GM18499 (cell line): Measurements from ENCODE around the gene CENATAC.
"Not testable (repeated sequence)": the region's sequence is repeated elsewhere in the genome, so short reads cannot be mapped to it uniquely, and the experiment has no call there.

Experiments
- ATAC-seq: cut with Tn5 transposase; IDR thresholded peaks from one replicate; pipeline ENCODE4 v1.9.1; 2021; ENCODE audit warnings: moderate number of reproducible peaks; ENCODE audit not compliant: insufficient read depth, unreplicated experiment

The CENATAC gene

DNA sequence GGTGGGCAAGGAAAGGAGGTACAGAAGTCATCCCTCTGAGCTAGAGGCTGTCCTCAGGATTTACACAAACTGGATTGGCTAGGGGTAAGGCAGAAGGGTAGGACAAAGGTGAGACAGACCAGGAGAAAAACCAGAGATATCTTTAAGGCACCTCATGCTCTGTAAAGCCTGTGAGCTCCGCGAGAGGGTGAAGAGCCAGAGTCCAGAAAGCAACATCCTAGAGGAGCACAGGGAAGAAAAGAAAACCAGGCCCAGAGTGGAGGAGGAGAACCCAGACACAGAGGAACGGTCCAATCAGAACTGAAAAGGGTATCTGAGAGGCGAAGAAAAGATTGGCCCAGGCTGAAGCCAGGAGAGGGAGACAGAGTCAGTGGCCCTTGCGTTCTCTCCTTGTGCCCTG is 27.6 kb downstream of the CENATAC start:
- no peak for ATAC-seq

DNA sequence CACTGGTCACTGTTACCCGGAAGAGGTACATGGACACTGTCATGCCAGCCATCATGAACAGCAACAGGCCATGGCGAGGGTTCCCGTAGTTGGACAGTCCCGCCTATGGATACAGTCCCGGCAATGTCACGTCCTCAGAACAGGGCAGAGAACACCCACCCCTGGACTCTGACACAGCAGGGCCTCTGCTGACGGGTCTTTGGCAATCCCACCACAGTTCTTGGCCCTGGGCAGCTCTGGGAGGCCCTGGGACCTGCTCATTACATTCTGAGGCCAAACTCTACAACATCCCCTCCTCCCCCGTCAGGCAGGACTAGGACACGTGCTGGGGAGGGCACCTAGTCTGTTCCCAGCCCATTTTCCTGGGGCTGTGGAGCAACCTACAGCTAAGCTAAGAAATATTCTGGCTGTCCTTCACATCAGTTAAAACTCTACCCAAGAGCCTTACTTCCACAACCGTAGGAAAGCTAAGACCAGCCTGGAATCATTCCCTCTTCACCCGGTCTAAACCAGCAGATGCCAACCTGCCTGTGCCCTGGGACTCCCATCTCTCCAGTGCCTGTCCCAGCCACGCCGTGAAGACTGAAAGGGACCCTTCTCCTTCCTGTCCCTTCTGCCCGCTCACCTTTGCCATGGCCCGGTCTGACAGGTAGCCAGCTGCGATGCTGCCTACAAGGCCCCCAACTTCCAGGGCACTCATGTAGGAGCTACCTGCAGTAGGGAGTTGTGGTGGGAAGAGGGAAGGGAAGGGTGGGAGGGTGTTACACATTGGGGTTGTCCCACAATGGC is 28.2 kb downstream of the CENATAC start:
- ATAC-seq: no peak

DNA sequence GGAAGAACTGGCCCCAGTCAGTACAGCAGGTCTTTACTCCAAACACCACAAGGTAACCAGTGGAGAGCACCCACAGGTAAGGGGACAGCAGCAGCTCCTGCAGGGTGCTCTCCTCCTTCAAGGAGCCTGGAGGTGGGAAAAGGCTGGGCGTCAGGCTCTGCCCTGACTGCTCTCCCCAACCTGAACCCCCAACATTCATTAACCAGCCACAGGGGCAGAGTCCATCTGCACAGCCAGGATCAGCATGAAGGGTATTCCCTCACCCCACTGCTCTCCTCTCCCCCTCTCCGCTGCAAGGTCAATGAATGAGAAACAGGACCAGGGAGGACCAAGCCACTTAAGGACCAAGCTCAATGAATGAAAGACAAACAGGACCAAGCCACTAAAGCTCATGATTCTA is 29.0 kb downstream of the CENATAC start:
- ATAC-seq: no peak

DNA sequence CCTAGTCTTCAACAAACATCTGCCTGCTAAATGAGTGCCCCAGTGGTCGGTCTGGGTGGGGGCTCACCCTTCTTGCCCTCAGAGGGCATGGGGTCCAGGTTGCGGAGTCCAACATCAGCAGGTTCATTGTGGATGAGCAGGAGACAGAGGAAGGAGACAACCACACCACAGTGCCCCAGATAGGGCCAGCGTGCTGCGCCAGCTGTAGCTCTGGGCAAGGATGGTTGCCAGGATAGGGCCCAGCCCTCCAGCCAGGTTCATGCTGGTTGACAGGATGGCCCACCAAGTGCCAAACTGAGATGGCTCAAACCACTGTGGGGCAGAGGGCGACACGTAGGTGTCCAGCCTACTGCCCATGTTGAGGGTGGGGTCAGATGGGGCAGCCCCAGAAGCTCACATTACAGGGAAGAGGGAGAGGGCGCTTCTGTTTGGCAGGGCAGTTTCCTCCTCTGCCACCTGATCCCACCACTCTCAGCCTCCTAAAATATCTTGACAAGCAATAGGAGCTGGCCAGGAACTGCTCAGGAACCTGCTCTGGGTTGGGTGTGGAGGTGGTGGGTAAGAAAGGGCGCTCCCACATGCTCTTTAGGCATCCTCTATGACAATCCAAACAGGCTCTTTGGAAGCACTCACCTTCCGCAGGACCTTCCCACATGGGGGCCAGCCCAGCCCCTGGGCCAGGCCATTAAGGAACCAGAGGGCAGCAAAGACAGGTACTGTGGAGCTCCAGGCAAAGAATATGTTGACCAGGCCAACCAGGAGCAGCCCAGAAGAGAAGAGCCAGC is 29.8 kb downstream of the CENATAC start:
- no peak for ATAC-seq

DNA sequence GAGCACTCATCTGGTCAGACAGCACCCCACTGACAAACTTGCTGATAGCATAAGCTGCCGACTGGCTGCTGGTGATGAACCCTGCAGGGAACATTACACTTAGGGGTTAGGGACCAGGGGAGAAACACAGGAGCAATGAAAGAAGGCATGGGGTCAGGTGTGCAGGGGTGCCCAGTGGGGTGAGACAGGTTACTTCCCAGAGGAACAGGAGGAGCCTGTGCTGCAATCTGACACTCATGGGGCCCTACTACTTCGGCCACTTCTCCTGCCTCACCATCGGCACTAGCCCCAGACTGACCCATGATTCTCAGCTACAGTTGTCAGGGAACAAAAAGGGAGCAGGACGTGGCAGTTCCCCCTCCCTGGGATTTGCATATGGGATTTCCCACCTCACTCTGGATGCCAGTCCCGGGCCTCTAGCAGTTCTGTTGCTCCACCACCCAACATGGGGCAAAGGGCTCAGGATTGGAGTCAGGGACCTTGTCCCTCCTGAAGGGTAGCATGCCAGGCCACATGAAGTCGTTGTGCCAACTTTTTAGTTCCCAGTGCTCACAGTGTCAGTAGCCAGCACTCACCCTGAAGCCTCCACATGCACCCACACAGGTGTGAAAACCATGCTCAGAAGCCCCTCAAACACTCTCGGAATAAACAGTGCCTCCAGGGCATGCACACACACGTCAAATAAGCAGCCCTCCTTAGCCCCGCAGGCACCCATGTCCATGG is 30.6 kb downstream of the CENATAC start:
- no peak for ATAC-seq

DNA sequence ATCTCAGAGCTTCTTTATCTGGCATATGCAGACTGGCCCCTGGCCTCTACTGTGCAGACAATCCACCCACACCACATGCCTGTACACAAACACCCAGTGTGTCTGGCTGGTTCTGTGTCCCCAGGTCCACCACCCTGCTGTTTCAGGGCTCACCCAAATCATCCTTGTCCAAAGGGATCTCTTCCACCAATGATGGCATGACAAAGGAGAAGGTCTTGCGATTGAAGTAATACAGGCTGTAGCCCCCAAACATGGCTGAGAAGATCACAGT is 31.1 kb downstream of the CENATAC start:
- no peak for ATAC-seq

DNA sequence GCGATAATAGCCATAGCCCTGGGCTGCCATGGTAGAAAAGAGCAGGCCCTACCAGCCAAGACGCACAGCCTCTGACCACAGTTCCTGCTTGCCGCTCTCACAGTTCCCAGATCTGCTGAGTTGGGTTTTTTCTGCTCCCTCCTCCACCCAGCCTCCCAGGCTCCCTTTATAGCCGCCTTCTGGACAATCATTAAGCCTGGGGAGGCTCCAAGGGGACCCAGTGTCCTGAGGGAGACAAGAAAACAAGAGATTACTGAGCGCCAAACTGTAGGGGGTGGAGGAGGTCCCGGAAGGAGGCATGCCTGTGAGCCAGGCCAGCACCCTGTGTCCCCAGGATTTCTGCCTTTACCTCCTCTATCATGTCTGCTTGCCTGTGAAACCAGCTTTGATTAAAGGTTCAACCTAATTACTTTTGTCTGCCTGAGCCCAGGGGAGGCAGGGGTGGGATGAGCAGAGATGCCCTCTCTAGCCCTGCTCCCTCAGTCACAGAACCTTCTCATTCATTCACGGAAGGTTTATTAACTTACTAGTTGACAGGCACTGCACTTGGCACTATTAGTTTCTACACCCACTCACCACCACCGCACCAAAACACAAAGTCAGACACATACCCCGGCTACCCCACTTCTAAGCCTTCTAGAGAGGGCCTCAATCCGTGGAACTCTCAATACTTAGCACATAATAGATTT is 31.5 kb downstream of the CENATAC start:
- ATAC-seq: no peak

DNA sequence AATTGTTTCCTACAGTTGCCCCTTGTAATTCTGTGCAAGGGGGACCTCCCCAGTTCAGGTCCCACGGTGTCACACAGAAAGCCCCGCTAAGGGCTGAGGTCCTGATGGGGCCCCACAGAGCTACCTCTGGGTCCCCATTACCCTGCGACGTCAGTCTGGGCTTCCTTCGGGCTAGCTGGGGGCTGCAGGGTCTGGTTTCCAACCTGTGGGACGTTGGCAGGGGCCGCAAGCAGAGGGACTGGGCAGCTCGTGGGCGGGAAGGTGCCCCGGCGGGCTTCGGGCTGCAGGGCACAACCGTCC is 32.0 kb downstream of the CENATAC start:
- no peak for ATAC-seq

DNA sequence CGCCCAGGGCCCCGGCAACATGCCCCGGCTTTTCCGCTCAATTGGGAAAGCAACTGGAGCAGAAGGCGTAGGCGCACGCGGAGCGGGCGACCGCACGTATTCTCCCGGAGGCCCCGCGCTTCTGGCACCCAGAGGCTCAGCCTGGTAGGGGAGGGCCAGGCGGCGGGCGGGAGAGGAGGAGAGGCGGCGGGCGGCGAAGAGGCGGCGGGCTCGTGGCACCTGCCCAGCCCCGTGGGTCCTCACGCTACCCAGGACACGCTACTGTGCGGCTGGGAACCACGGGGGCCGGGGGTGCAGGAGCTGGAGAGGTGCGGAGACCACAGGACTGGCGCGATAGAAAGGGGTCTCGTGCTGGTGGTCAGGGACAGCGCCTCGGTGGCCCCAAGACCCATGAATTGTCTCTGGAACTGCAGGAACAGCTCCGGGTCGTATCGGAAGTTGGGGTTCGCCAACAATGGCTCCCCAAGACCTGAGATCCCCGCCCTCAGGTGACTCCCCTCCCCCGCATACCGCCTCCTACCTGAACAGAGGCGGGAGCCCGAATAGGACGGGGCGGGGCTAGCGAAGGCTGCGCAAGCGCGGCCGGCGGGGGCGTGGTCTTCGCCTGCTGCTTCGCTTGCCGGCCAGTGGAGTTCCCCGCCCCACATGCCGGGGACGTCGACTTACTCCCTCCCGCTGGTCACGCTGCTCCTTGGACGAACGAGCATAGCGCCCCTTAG is 32.5 kb downstream of the CENATAC start, which contains the start of gene SLC37A4:
Gene SLC37A4 (minus strand): TSS at position 549 of the 719 bp plus-strand sequence.
- peak; percentile 64 for ATAC-seq

DNA sequence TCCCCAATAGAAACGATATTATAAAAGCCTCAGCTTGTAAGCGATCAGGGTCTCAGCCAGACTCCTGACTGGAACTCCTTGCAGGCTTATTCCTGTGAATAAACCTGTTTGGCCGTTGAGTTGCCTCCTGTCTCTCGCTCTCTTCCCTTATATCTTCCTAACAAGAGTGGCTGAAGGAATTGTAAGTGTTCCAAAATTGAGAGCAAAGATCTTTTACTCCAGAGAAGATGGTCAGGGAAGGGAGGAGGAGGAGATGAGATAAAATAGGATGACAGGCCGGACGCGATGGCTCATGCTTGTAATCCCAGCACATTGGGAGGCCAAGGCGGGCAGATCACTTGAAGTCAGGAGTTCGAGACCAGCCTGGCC is 34.0 kb downstream of the CENATAC start:
- no peak for ATAC-seq

DNA sequence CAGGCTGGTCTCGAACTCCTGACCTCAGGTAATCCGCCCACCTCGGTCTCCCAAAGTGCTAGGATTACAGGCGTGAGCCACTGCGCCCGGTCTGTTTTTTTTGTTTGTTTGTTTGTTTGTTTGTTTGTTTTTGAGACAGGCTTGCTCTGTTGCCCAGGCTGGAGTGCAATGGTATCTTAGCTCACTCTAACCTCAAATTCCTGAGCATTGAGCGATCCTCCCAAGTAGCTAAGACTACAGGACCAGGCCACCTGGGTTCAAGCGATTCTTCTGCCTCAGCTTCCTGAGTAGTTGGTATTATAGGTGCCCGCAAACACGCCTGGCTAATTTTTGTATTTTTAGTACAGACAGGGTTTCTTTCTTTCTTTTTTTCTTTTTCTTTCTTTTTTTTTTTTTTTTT is 35.5 kb downstream of the CENATAC start:
- not testable (repeated sequence) for ATAC-seq

DNA sequence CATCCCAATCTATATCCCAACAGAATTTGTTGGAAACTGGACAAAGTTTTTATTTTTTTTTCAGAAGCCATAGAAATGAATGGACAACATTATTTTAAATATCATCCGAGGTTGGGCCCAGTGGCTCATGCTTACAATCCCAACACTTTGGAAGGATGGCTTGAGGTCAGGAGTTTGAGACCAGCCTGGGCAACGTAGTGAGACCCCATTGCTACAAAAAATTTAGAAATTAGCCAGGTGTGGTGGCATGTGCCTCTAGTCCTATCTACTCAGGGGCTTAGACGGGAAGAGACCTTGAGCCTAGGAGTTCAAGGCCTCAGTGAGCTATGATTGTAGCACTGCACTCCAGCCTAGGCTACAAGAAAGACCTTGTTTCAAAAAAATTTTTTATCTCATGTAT is 36.9 kb downstream of the CENATAC start:
- ATAC-seq: no peak

DNA sequence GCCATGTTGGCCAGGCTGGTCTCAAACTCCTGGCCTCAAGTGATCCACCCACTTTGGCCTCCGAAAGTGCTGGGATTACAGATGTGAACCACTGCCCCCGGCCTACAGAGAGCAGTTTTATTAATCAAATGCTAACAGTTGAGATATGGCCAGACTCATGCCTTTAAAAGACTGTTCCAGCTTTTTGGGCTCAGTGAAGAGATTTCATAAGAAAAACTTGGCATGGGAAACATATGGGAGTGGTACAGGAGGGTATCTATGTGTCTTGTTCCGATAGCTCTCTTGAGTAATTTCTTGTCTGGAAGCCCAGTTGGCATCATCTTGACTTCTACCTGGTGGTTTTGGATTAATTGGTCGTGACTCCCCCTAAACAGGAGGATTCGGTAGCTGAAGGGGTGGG is 40.9 kb downstream of the CENATAC start:
- ATAC-seq: no peak

DNA sequence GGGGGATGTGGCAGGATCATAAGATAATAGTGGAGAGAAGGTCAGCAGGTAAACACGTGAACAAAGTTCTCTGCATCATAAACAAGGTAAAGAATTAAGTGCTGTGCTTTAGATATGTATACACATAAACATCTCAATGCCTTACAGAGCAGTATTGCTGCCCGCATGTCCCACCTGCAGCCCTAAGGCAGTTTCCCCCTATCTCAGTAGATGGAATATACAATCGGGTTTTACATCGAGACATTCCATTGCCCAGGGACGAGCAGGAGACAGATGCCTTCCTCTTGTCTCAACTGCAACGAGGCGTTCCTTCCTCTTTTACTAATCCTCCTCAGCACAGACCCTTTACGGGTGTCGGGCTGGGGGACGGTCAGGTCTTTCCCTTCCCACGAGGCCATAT is 41.5 kb downstream of the CENATAC start:
- not testable (repeated sequence) for ATAC-seq

DNA sequence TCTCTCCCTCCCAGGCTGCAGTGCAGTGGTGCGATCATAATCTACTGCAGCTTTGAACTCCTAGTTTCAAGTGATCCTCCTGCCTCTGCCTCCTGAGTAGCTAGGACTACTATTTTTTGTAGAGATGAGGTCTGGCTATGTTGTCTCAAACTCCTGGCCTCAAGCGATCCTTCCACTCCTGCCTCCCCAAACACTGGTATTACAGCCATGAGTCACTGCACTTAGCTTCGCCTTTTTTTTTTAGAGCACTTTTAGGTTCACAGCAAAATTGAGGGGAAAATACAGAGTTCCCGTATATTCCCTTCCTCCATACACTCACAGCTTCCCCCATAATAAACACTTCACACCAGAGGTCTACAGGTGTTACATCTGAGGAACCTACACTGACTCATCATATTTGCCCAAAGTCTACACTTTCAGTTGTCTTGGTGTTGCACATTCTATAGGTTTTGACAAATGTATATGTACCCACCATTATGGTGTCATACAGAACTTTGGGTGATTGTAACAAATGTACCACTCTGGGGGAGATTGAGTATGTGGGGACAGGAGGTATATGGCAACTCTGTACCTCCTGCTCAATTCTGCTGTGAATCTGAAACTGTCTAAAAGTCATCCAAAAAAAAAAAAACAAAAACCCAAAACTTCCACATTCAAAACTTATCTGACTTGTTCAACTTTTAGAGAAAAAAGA is 44.0 kb downstream of the CENATAC start:
- ATAC-seq: no peak

DNA sequence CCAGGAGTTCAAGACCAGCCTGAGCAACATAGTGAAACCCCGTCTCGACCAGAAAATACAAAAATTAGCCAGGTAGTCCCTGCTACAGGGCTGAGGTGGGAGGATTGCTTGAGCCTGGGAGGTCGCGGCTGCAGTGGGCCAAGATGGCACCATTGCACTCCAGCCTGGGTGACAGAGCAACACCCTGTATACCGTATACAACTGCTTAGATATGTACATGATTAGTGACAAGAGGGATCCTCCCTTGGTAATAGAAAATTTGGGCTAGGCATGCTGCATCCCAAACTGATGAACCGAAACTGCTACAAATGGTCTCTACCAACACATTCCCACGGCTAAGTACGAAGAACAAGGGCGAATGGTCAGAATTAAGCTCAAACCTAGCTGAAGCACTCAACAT is 45.0 kb downstream of the CENATAC start:
- no peak for ATAC-seq

DNA sequence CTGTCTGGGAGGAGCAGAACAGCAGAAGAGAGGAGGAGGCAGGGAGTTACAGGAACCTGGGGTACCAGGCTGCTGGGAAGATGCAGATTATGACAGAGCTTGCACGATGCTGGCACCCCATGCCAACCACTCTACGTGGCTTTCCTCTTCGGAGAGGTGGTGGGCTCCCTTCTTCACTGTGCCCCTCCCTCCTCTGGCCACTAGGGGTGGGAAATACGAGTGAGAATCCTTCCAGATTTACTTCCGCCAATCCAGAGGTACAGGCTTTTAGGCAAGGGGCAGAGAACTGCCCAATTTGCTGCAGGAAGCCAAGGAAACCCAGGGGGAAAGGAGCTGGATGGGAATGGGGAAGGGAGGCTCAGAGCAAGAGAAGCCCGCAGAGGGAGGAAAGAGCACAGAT is 46.8 kb downstream of the CENATAC start:
- ATAC-seq: no peak

DNA sequence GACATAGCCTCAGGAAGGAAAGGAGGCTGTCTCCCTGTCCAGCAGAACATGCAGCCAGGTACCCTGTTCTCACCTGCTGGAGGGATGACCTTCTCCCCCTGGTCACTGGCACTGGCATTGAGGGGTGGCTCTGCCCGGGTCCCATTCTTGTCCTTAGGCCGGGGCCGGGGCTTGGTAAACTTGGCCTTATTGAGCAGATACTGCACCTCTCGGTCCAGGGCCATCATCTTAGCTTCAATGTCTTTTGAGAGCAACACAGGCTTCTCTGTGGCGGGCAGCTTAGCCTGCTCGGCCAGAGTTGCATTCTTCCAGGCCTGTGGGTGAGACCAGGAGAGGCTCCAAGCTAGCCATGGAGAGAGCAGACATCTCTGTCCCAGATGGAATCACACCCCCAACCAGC is 48.6 kb downstream of the CENATAC start:
- ATAC-seq: no peak

DNA sequence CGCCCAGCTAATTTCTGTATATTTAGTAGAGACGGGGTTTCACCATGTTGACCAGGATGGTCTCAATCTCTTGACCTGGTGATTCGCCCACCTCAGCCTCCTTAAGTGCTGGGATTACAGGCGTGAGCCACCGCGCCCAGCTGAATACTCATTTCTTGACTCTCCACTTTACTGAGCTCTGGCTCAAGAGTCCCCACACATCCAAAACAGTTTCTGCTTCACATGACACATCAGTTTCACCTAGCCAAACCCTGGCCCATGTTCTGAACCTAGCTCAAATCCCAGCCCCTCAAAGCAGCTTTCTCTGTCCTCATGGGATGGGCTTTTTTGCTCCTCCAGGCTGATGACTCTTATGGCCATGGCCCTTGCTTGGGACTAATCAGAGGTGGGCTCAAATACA is 49.3 kb downstream of the CENATAC start:
- ATAC-seq: no peak

DNA sequence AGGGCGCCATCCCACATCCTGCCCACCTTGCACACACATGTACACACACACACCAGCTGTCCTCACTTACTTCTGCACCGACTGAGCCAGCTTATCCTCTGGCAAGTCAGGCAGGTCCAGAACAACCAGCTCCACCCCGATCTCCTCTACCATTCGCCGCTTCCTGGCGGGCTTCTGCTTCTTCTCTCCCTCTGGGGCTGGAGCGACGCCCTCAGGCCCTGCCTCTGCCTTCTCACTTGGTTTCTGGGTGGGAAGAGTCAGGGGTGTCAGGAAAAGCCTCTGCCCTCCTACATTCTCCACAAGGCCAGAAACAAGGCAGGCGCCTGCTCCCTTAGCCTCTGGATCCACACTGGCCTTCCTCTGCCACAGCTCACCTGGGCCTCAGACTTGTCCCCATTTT is 50.7 kb downstream of the CENATAC start:
- ATAC-seq: no peak
